Measurements from ENCODE around the gene PTPN13. TPM values are rescaled to one million over a fixed set of nuclear protein-coding genes. Genes with fewer than 3 reads are reported as not detected.

The PTPN13 gene
- total and polyA plus RNA-seq, 12 donors = 3.9 to 22.3 (median 14.9) TPM

- intact Hi-C loops (cut with DNase I) = no loop called here
- no peaks in the 10 kb centered on the region for H3K36me3 ChIP-seq (replicated peaks in 1 of 2)
- no peak overlapping the region for H3K27ac ChIP-seq
- H3K9me3 ChIP-seq (replicated peaks in 1 of 3) = no peaks in the 10 kb centered on the region
- no peak for DNase-seq
- H3K27me3 ChIP-seq = no peaks in the 10 kb centered on the region
- no peaks in the 10 kb centered on the region for H3K4me1 ChIP-seq (replicated peaks in 1 of 2)
- H3K4me3 ChIP-seq = no peak overlapping the region
- WGBS, 4 donors = 60 to 98% (median 95%) methylated on average over 1 to 8 of the region's 8 CpGs
- no peak for TF ChIP-seq CTCF (IDR thresholded peaks at IDR 0.05)
- no peak for TF ChIP-seq POLR2A (IDR thresholded peaks at IDR 0.05)
Measured at GRCh38 chr4:86791126-86791525, 197.0 kb downstream of the PTPN13 start.

DNA sequence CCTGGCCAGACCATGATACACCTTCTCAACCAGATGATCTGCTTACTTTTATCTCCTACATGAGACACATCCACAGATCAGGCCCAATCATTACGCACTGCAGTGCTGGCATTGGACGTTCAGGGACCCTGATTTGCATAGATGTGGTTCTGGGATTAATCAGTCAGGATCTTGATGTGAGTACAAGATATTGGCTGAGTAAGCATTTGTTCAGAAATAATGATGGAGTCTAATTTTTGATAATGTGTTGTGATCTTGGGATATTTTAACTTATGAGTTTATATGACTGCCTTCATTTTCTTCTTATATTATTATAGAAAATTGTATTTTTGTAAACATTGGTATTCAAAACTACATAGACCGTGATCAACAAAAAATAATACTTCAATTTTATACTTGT, 215.7 kb downstream of the PTPN13 start:
- intact Hi-C loops (cut with DNase I) = no loop called here
- peaks cover 0 to 5% of the 10 kb centered on the region in 2 donors for H3K36me3 ChIP-seq (replicated peaks in 1 of 2)

GRCh38 chr4:86810847-86811246, 216.7 kb downstream of the PTPN13 start:
- TF ChIP-seq POLR2A (IDR thresholded peaks at IDR 0.05) (no peak), CTCF (IDR thresholded peaks at IDR 0.05) (no peak)
- H3K4me1 ChIP-seq (replicated peaks in 1 of 2) = no peaks in the 10 kb centered on the region
- no peak overlapping the region for H3K27ac ChIP-seq
- 93 to 97% (median 96%) methylated on average over 3 of the region's 3 CpGs for WGBS, 4 donors
- no peaks in the 10 kb centered on the region for H3K27me3 ChIP-seq
- no peaks in the 10 kb centered on the region for H3K9me3 ChIP-seq (replicated peaks in 1 of 3)
- peaks cover 0 to 5% of the 10 kb centered on the region in 2 donors for H3K36me3 ChIP-seq (replicated peaks in 1 of 2)
- H3K4me3 ChIP-seq = no peak overlapping the region
- intact Hi-C loops (cut with DNase I) = no loop called here
- DNase-seq = no peak

More for the DNA sequence above, 215.7 kb downstream of the PTPN13 start:
- Histone ChIP-seq H3K4me3 (no peak overlapping the region), H3K4me1 (replicated peaks in 1 of 2) (no peaks in the 10 kb centered on the region), H3K27ac (no peak overlapping the region), H3K27me3 (no peaks in the 10 kb centered on the region), H3K9me3 (replicated peaks in 1 of 3) (no peaks in the 10 kb centered on the region)
- no peak for TF ChIP-seq CTCF (IDR thresholded peaks at IDR 0.05)
- TF ChIP-seq POLR2A (IDR thresholded peaks at IDR 0.05) = no peak
- no peak for DNase-seq
- WGBS, 4 donors = 87 to 96% (median 95%) methylated on average over 3 of the region's 3 CpGs

DNA sequence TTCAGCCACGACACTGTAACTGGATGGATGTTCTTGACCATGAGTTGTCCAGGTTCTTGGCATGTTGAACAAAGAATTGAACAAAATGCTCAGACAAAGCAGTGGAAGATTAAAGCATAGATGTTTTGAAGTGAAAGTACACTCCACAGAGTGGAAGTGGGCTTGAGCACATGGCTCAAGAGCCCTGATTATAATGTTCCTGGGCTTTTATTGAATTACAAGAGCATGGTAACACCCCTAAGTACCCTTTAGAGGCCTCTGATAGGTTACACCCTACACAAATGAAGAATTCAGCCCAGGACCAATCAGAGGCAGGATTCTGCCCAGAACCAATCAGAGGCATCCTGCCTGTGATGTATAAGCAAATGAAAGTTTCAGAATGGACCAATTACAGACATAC, 221.5 kb downstream of the PTPN13 start:
- 86 to 100% (median 92%) methylated on average over 1 of the region's 1 CpG for WGBS, 4 donors
- Histone ChIP-seq H3K4me1 (replicated peaks in 1 of 2) (no peaks in the 10 kb centered on the region), H3K27ac (no peak overlapping the region), H3K9me3 (replicated peaks in 1 of 3) (no peaks in the 10 kb centered on the region), H3K4me3 (no peak overlapping the region), H3K36me3 (replicated peaks in 1 of 2) (no peaks in the 10 kb centered on the region), H3K27me3 (no peaks in the 10 kb centered on the region)
- TF ChIP-seq CTCF (IDR thresholded peaks at IDR 0.05) (no peak), POLR2A (IDR thresholded peaks at IDR 0.05) (no peak)
- DNase-seq = no peak
- intact Hi-C loops (cut with DNase I) = no loop called here
